ENCODE results near the gene WDR53. TPM values are rescaled to one million over a fixed set of nuclear protein-coding genes. Genes with fewer than 3 reads are reported as not detected.

Gene WDR53
- total RNA-seq, 1 donor from 2014 or later = 22.2 TPM

GRCh38 chr3:196559826-196560225, 8.5 kb downstream of the WDR53 start:
- Mint-ChIP-seq H3K27me3 (ENCODE audit: unreplicated experiment) (no peaks in the 10 kb centered on the region), H3K9me3 (ENCODE audit: unreplicated experiment) (no peaks in the 10 kb centered on the region), H3K4me1 (ENCODE audit: unreplicated experiment) (peaks cover 4% of the 10 kb centered on the region), H3K27ac (ENCODE audit: unreplicated experiment) (no peak overlapping the region), H3K36me3 (ENCODE audit: low read depth, unreplicated experiment) (peaks cover 8% of the 10 kb centered on the region), H3K4me3 (ENCODE audit: unreplicated experiment) (no peak overlapping the region)
- TF ChIP-seq CTCF (IDR thresholded peaks at IDR 0.05; ENCODE audit: unreplicated experiment) = no peak
- DNase-seq (ENCODE audit: low spot score) = no peak

GRCh38 chr3:196558476-196558875, 9.9 kb downstream of the WDR53 start:
- no peak for TF ChIP-seq CTCF (IDR thresholded peaks at IDR 0.05; ENCODE audit: unreplicated experiment)
- no peaks in the 10 kb centered on the region for H3K27me3 Mint-ChIP-seq (ENCODE audit: unreplicated experiment)
- H3K27ac Mint-ChIP-seq (ENCODE audit: unreplicated experiment) = no peak overlapping the region
- no peak for DNase-seq (ENCODE audit: low spot score)
- H3K4me1 Mint-ChIP-seq (ENCODE audit: unreplicated experiment) = peaks cover 7% of the 10 kb centered on the region
- H3K9me3 Mint-ChIP-seq (ENCODE audit: unreplicated experiment) = no peaks in the 10 kb centered on the region
- no peak overlapping the region for H3K4me3 Mint-ChIP-seq (ENCODE audit: unreplicated experiment)
- H3K36me3 Mint-ChIP-seq (ENCODE audit: low read depth, unreplicated experiment) = peaks cover 15% of the 10 kb centered on the region

- Mint-ChIP-seq H3K27ac (ENCODE audit: unreplicated experiment) (no peak overlapping the region), H3K27me3 (ENCODE audit: unreplicated experiment) (no peaks in the 10 kb centered on the region), H3K4me3 (ENCODE audit: unreplicated experiment) (no peak overlapping the region), H3K4me1 (ENCODE audit: unreplicated experiment) (peaks cover 7% of the 10 kb centered on the region), H3K9me3 (ENCODE audit: unreplicated experiment) (no peaks in the 10 kb centered on the region), H3K36me3 (ENCODE audit: low read depth, unreplicated experiment) (peaks cover 15% of the 10 kb centered on the region)
- no peak for DNase-seq (ENCODE audit: low spot score)
- TF ChIP-seq CTCF (IDR thresholded peaks at IDR 0.05; ENCODE audit: unreplicated experiment) = no peak
Measured at GRCh38 chr3:196557236-196557635, 11.1 kb downstream of the WDR53 start.

GRCh38 chr3:196555295-196555694, 13.1 kb downstream of the WDR53 start:
- Mint-ChIP-seq H3K9me3 (ENCODE audit: unreplicated experiment) (peaks cover 2% of the 10 kb centered on the region), H3K27me3 (ENCODE audit: unreplicated experiment) (no peaks in the 10 kb centered on the region), H3K36me3 (ENCODE audit: low read depth, unreplicated experiment) (peaks cover 14% of the 10 kb centered on the region), H3K27ac (ENCODE audit: unreplicated experiment) (no peak overlapping the region), H3K4me1 (ENCODE audit: unreplicated experiment) (peaks cover 7% of the 10 kb centered on the region), H3K4me3 (ENCODE audit: unreplicated experiment) (no peak overlapping the region)
- no peak for TF ChIP-seq CTCF (IDR thresholded peaks at IDR 0.05; ENCODE audit: unreplicated experiment)
- no peak for DNase-seq (ENCODE audit: low spot score)

- Mint-ChIP-seq H3K4me3 (ENCODE audit: unreplicated experiment) (no peak overlapping the region), H3K27ac (ENCODE audit: unreplicated experiment) (no peak overlapping the region), H3K4me1 (ENCODE audit: unreplicated experiment) (peaks cover 7% of the 10 kb centered on the region), H3K27me3 (ENCODE audit: unreplicated experiment) (no peaks in the 10 kb centered on the region), H3K36me3 (ENCODE audit: low read depth, unreplicated experiment) (peaks cover 20% of the 10 kb centered on the region), H3K9me3 (ENCODE audit: unreplicated experiment) (peaks cover 8% of the 10 kb centered on the region)
- DNase-seq (ENCODE audit: low spot score) = no peak
- no peak for TF ChIP-seq CTCF (IDR thresholded peaks at IDR 0.05; ENCODE audit: unreplicated experiment)
Measured at GRCh38 chr3:196554205-196554604, 14.1 kb downstream of the WDR53 start.
